ENCODE results near the gene PLXNA4. TPM values are rescaled to one million over a fixed set of nuclear protein-coding genes. Genes with fewer than 3 reads are reported as not detected.

The PLXNA4 gene
- total and polyA plus RNA-seq, 2 experiments from 2014 or later, result 0.08 to 0.80 TPM

GRCh38 chr7:132422502-132423111 is 153.7 kb downstream of the PLXNA4 start:
- Mint-ChIP-seq H3K4me3 (no peak overlapping the region), H3K9me3 (peaks cover 5% of the 10 kb centered on the region; the same call in 2 of the 3 replicates), H3K27ac (no peak overlapping the region), H3K36me3 (ENCODE audit: low read depth) (peaks cover 4% of the 10 kb centered on the region; the same call in 1 of the 3 replicates), H3K4me1 (peaks cover 23% of the 10 kb centered on the region), H3K27me3 (ENCODE audit: insufficient read depth, low read depth, poor library complexity) (peaks cover 6% of the 10 kb centered on the region)
- ATAC-seq (no peak), DNase-seq (ENCODE audit: low spot score) (no peak)
- H4K20me1 ChIP-seq (replicated peaks; ENCODE audit: insufficient read depth), result no peaks in the 10 kb centered on the region
- no peak overlapping the region for H3K27ac ChIP-seq (ENCODE audit: low read depth)
- no peaks in the 10 kb centered on the region for H3K36me3 ChIP-seq (ENCODE audit: insufficient read depth)
- H3F3A ChIP-seq (replicated peaks; ENCODE audit: low read depth), result no peaks in the 10 kb centered on the region
- H3K79me2 ChIP-seq (replicated peaks; ENCODE audit: insufficient read depth), result no peaks in the 10 kb centered on the region
- H3K4me3 ChIP-seq, result no peak overlapping the region
- H2AFZ ChIP-seq, result no peak overlapping the region
- no peak overlapping the region for H3K4me2 ChIP-seq
- no peaks in the 10 kb centered on the region for H3K9me2 ChIP-seq (ENCODE audit: insufficient read depth)
- TF ChIP-seq EZH2phosphoT487 (IDR thresholded peaks at IDR 0.05; ENCODE audit: unreplicated experiment) (no peak), ZNF114 (CRISPR knock-in tag; IDR thresholded peaks at IDR 0.05) (no peak), ZNF462 (CRISPR knock-in tag; IDR thresholded peaks at IDR 0.05) (no peak), REST (IDR thresholded peaks at IDR 0.05; ENCODE audit: unreplicated experiment) (no peak), STAT1 (IDR thresholded peaks at IDR 0.05; ENCODE audit: unreplicated experiment) (no peak), NANOG (IDR thresholded peaks at IDR 0.05; ENCODE audit: borderline replicate concordance) (no peak), EZH2 (IDR thresholded peaks at IDR 0.05; ENCODE audit: low read depth, unreplicated experiment) (no peak), ZNF331 (CRISPR knock-in tag; IDR thresholded peaks at IDR 0.05; ENCODE audit: low read depth) (no peak), ETS1 (IDR thresholded peaks at IDR 0.05) (no peak), CTCF (conservative IDR thresholded peaks at IDR 0.05; ENCODE audit: low read depth in 2 of 2) (no peak), POLR2AphosphoS5 (IDR thresholded peaks at IDR 0.05; ENCODE audit: low read depth) (no peak), CREB1 (CRISPR knock-in tag; IDR thresholded peaks at IDR 0.05; ENCODE audit: low read depth) (no peak), JUNB (IDR thresholded peaks at IDR 0.05; ENCODE audit: unreplicated experiment) (no peak)
- H3K27me3 ChIP-seq (ENCODE audit: insufficient read depth), result no peaks in the 10 kb centered on the region
- peaks cover 12% of the 10 kb centered on the region for H3K4me1 ChIP-seq (ENCODE audit: insufficient read depth)

Data from GM23338 (cell line).